ENCODE results near the gene PROCA1. TPM values are rescaled to one million over a fixed set of nuclear protein-coding genes. Genes with fewer than 3 reads are reported as not detected.
"Not testable (repeated sequence)": the region's sequence is repeated elsewhere in the genome, so short reads cannot be mapped to it uniquely, and the experiment has no call there.

PROCA1 gene
- polyA plus RNA-seq, 3 donors from 2014 or later = 0.59 to 1.8 (median 0.60) TPM

- H3K36me3 Mint-ChIP-seq = peaks cover 6 to 26% (median 10%) of the 10 kb centered on the region in 3 donors
- no peaks in the 10 kb centered on the region for H3K9me3 Mint-ChIP-seq
- H3K27me3 Mint-ChIP-seq (ENCODE audit: low read depth in 3 of 3) = peaks cover 7 to 16% (median 10%) of the 10 kb centered on the region in 3 donors
- peak overlapping the region; percentile 76 to 94 (median 80) for H3K4me3 Mint-ChIP-seq
- peaks cover 50 to 60% of the 10 kb centered on the region in 2 donors for H3K4me1 Mint-ChIP-seq
- DNase-seq = no peak
- H3K27ac Mint-ChIP-seq = peak overlapping the region in 1 of 6 donors; percentile 4
These were observed 14.1 kb upstream of the PROCA1 start for GRCh38 chr17:28725660-28726225.

- Mint-ChIP-seq H3K27me3 (ENCODE audit: low read depth in 3 of 3) (peaks cover 7 to 20% (median 10%) of the 10 kb centered on the region in 3 donors), H3K4me3 (peak overlapping the region; percentile 73 to 82 (median 76)), H3K9me3 (no peaks in the 10 kb centered on the region), H3K36me3 (peaks cover 6 to 30% (median 15%) of the 10 kb centered on the region in 3 donors), H3K27ac (peak overlapping the region in 4 of 6 donors; percentile 4 to 73 (median 35)), H3K4me1 (peaks cover 55 to 66% of the 10 kb centered on the region in 2 donors)
- no peak for DNase-seq
These were observed 13.5 kb upstream of the PROCA1 start for GRCh38 chr17:28725166-28725659.

GRCh38 chr17:28724500-28725165 is 12.9 kb upstream of the PROCA1 start:
- DNase-seq = no peak
- H3K36me3 Mint-ChIP-seq = peaks cover 6 to 33% (median 21%) of the 10 kb centered on the region in 3 donors
- peak overlapping the region; percentile 73 to 82 (median 76) for H3K4me3 Mint-ChIP-seq
- peaks cover 9 to 24% (median 12%) of the 10 kb centered on the region in 3 donors for H3K27me3 Mint-ChIP-seq (ENCODE audit: low read depth in 3 of 3)
- H3K27ac Mint-ChIP-seq = peak overlapping the region in 3 of 6 donors; percentile 17 to 73 (median 23)
- H3K9me3 Mint-ChIP-seq = no peaks in the 10 kb centered on the region
- peaks cover 61 to 72% of the 10 kb centered on the region in 2 donors for H3K4me1 Mint-ChIP-seq

- Mint-ChIP-seq H3K4me1 (peaks cover 64 to 75% of the 10 kb centered on the region in 2 donors), H3K27ac (peak overlapping the region in 3 of 6 donors; percentile 13 to 83 (median 23)), H3K4me3 (peak overlapping the region; percentile 47 to 82 (median 74)), H3K36me3 (peaks cover 6 to 33% (median 21%) of the 10 kb centered on the region in 3 donors), H3K27me3 (ENCODE audit: low read depth in 3 of 3) (peaks cover 12 to 26% (median 12%) of the 10 kb centered on the region in 3 donors)
- DNase-seq, H3K9me3 Mint-ChIP-seq: not testable (repeated sequence)
These were observed 12.3 kb upstream of the PROCA1 start for GRCh38 chr17:28723836-28724499.

GRCh38 chr17:28723159-28723835 is 11.6 kb upstream of the PROCA1 start:
- H3K27me3 Mint-ChIP-seq (ENCODE audit: low read depth in 3 of 3) = peaks cover 9 to 27% (median 10%) of the 10 kb centered on the region in 3 donors
- H3K4me1 Mint-ChIP-seq = peaks cover 64 to 75% of the 10 kb centered on the region in 2 donors
- H3K36me3 Mint-ChIP-seq = peaks cover 6 to 33% (median 21%) of the 10 kb centered on the region in 3 donors
- peak overlapping the region in 2 of 6 donors; percentile 39 to 83 for H3K27ac Mint-ChIP-seq
- H3K4me3 Mint-ChIP-seq = peak overlapping the region in 4 of 5 donors; percentile 5 to 47 (median 30)
- DNase-seq = no peak
- no peaks in the 10 kb centered on the region for H3K9me3 Mint-ChIP-seq

- H3K27me3 Mint-ChIP-seq (ENCODE audit: low read depth in 3 of 3) = peaks cover 6 to 25% (median 12%) of the 10 kb centered on the region in 3 donors
- peaks cover 62 to 72% of the 10 kb centered on the region in 2 donors for H3K4me1 Mint-ChIP-seq
- peak overlapping the region in 1 of 6 donors; percentile 12 for H3K27ac Mint-ChIP-seq
- peaks cover 6 to 33% (median 21%) of the 10 kb centered on the region in 3 donors for H3K36me3 Mint-ChIP-seq
- peak overlapping the region in 2 of 5 donors; percentile 24 to 32 for H3K4me3 Mint-ChIP-seq
- DNase-seq = no peak
- H3K9me3 Mint-ChIP-seq = no peaks in the 10 kb centered on the region
These were observed 10.9 kb upstream of the PROCA1 start for GRCh38 chr17:28722417-28723158.

- Mint-ChIP-seq H3K36me3 (peaks cover 6 to 33% (median 21%) of the 10 kb centered on the region in 3 donors), H3K4me3 (peak overlapping the region; percentile 95 to 100 (median 98)), H3K4me1 (peaks cover 52 to 61% of the 10 kb centered on the region in 2 donors), H3K27ac (peak overlapping the region; percentile 93 to 99 (median 95)), H3K27me3 (ENCODE audit: low read depth in 3 of 3) (peaks cover 3 to 25% (median 16%) of the 10 kb centered on the region in 3 donors)
- H3K9me3 Mint-ChIP-seq, DNase-seq: not testable (repeated sequence)
These were observed 9.3 kb upstream of the PROCA1 start for GRCh38 chr17:28720997-28721329.

- no peaks in the 10 kb centered on the region for H3K9me3 Mint-ChIP-seq
- peaks cover 7 to 33% (median 21%) of the 10 kb centered on the region in 3 donors for H3K36me3 Mint-ChIP-seq
- peaks cover 48 to 59% of the 10 kb centered on the region in 2 donors for H3K4me1 Mint-ChIP-seq
- peak overlapping the region; percentile 95 to 100 (median 98) for H3K4me3 Mint-ChIP-seq
- peak overlapping the region; percentile 93 to 99 (median 95) for H3K27ac Mint-ChIP-seq
- DNase-seq = peak in 1 of 3 donors; percentile 24
- H3K27me3 Mint-ChIP-seq (ENCODE audit: low read depth in 3 of 3) = peaks cover 3 to 25% (median 18%) of the 10 kb centered on the region in 3 donors
These were observed 8.7 kb upstream of the PROCA1 start for GRCh38 chr17:28720247-28720996.

- Mint-ChIP-seq H3K4me3 (peak overlapping the region; percentile 95 to 100 (median 98)), H3K4me1 (peaks cover 37 to 45% of the 10 kb centered on the region in 2 donors), H3K27me3 (ENCODE audit: low read depth in 3 of 3) (peaks cover 3 to 24% (median 20%) of the 10 kb centered on the region in 3 donors), H3K27ac (peak overlapping the region; percentile 93 to 99 (median 95)), H3K36me3 (peaks cover 10 to 23% (median 15%) of the 10 kb centered on the region in 3 donors), H3K9me3 (no peaks in the 10 kb centered on the region)
- no peak for DNase-seq
These were observed 7.3 kb upstream of the PROCA1 start for GRCh38 chr17:28719021-28719433.

- no peak for DNase-seq
- peak overlapping the region in 5 of 6 donors; percentile 12 to 84 (median 61) for H3K27ac Mint-ChIP-seq
- H3K4me3 Mint-ChIP-seq = peak overlapping the region; percentile 50 to 68 (median 62)
- peaks cover 3 to 24% (median 20%) of the 10 kb centered on the region in 3 donors for H3K27me3 Mint-ChIP-seq (ENCODE audit: low read depth in 3 of 3)
- peaks cover 5 to 18% (median 12%) of the 10 kb centered on the region in 3 donors for H3K36me3 Mint-ChIP-seq
- no peaks in the 10 kb centered on the region for H3K9me3 Mint-ChIP-seq
- peaks cover 35 to 40% of the 10 kb centered on the region in 2 donors for H3K4me1 Mint-ChIP-seq
These were observed 6.8 kb upstream of the PROCA1 start for GRCh38 chr17:28718333-28719020.

- Mint-ChIP-seq H3K9me3 (no peaks in the 10 kb centered on the region), H3K27ac (peak within 1 kb of the TSS in 5 of 6 donors; percentile 12 to 84 (median 61)), H3K36me3 (peaks cover 4 to 13% (median 11%) of the 10 kb centered on the region in 3 donors)
These were observed 6.1 kb upstream of the PROCA1 start, which contains the start of gene RAB34 for GRCh38 chr17:28717578-28718332. Gene RAB34, minus strand, starts transcription at chr17:28717868. Its CDS starts 602 bp downstream, at chr17:28717266.

More at GRCh38 chr17:28717578-28718332, 6.1 kb upstream of the PROCA1 start, which contains the start of gene RAB34:
- peaks cover 3 to 24% (median 20%) of the 10 kb centered on the region in 3 donors for H3K27me3 Mint-ChIP-seq (ENCODE audit: low read depth in 3 of 3)
- peak within 1 kb of the TSS; percentile 50 to 68 (median 62) for H3K4me3 Mint-ChIP-seq
- peaks cover 37 to 39% of the 10 kb centered on the region in 2 donors for H3K4me1 Mint-ChIP-seq
- no peak for DNase-seq
